WTC11 (cell line): ENCODE data around the gene CCNJL. TPM values are rescaled to one million over a fixed set of nuclear protein-coding genes. Genes with fewer than 3 reads are reported as not detected.
"Not testable (repeated sequence)": the region's sequence is repeated elsewhere in the genome, so short reads cannot be mapped to it uniquely, and the experiment has no call there.

Source experiments
- ATAC-seq: fragments of 200-7000 bp; cut with Tn5 transposase; 2 replicates; pipeline ENCODE4 v1.10.0; 2021; ENCODE audit warnings: mild to moderate bottlenecking, moderate library complexity
- CTCF ChIA-PET: fragments of 300-600 bp; sonication (Branson Sonifier 250); formaldehyde crosslinking; loops from one replicate; lab custom pipeline; 2021; ENCODE audit warnings: antibody characterized with exemption; lab: Charles Lee
- POLR2A ChIA-PET: fragments of 350-600 bp; sonication (Branson Sonifier 250); formaldehyde crosslinking; loops from one replicate; lab custom pipeline; 2021; ENCODE audit warnings: antibody characterized with exemption; lab: Charles Lee
- DNase-seq: peaks from one replicate; pipeline ENCODE4 v3.0.0; 2021; ENCODE audit warnings: low spot score
- H3K27ac Mint-ChIP-seq: 2 replicates; pipeline ENCODE4 v1.8.0; 2021; ENCODE audit warnings: mixed read lengths
- H3K27me3 Mint-ChIP-seq: 2 replicates; pipeline ENCODE4 v1.8.0; 2021; ENCODE audit warnings: low read depth, mild to moderate bottlenecking, moderate library complexity, mixed read lengths
- H3K36me3 Mint-ChIP-seq: 2 replicates; pipeline ENCODE4 v1.8.0; 2021; ENCODE audit warnings: mixed read lengths
- H3K4me1 Mint-ChIP-seq: 2 replicates; pipeline ENCODE4 v1.8.0; 2022; ENCODE audit warnings: mixed read lengths
- H3K4me3 Mint-ChIP-seq: 2 replicates; pipeline ENCODE4 v1.8.0; 2021; ENCODE audit warnings: mild to moderate bottlenecking, moderate library complexity, mixed read lengths
- H3K9me3 Mint-ChIP-seq: 2 replicates; pipeline ENCODE4 v1.8.0; 2021; ENCODE audit warnings: mixed read lengths
- AR ChIP-seq: fragments of 250-450 bp; sonication (Bioruptor Pico); IDR thresholded peaks from 2 replicates; pipeline ENCODE4 v1.9.0; 2021; ENCODE audit warnings: mild to moderate bottlenecking
- ATF6 ChIP-seq: sonication (generic); formaldehyde crosslinking; IDR thresholded peaks from 2 replicates; pipeline ENCODE4 v1.8.1; 2023; ENCODE audit warnings: mild to moderate bottlenecking, missing genetic modification reagents
- CREB1 ChIP-seq: sonication (generic); formaldehyde crosslinking; IDR thresholded peaks from 2 replicates; pipeline ENCODE4 v1.8.0; 2023; ENCODE audit warnings: mild to moderate bottlenecking, missing genetic modification reagents
- CREM ChIP-seq: sonication (generic); formaldehyde crosslinking; IDR thresholded peaks from 2 replicates; pipeline ENCODE4 v1.8.1; 2022; ENCODE audit warnings: mild to moderate bottlenecking, missing genetic modification reagents, moderate library complexity
- E2F1 ChIP-seq: sonication (generic); formaldehyde crosslinking; IDR thresholded peaks from 2 replicates; pipeline ENCODE4 v1.8.0; 2022; ENCODE audit warnings: mild to moderate bottlenecking, missing genetic modification reagents
- ERG ChIP-seq: fragments of 250-450 bp; sonication (Bioruptor Pico); IDR thresholded peaks from 2 replicates; pipeline ENCODE4 v1.8.0; 2021; ENCODE audit warnings: mild to moderate bottlenecking
- FOXK1 ChIP-seq: sonication (generic); formaldehyde crosslinking; IDR thresholded peaks from 2 replicates; pipeline ENCODE4 v1.8.0; 2022; ENCODE audit warnings: mild to moderate bottlenecking, moderate library complexity, missing genetic modification reagents
- JAZF1 ChIP-seq: fragments of 250-450 bp; sonication (Bioruptor Pico); IDR thresholded peaks from 2 replicates; pipeline ENCODE4 v1.9.0; 2021; ENCODE audit warnings: moderate library complexity, mild to moderate bottlenecking, inconsistent platforms
- MAX ChIP-seq: sonication (generic); formaldehyde crosslinking; IDR thresholded peaks from 2 replicates; pipeline ENCODE4 v1.8.0; 2022; ENCODE audit warnings: mild to moderate bottlenecking, missing genetic modification reagents
- NR2C2 ChIP-seq: sonication (generic); formaldehyde crosslinking; IDR thresholded peaks from 2 replicates; pipeline ENCODE4 v1.8.0; 2022; ENCODE audit warnings: mild to moderate bottlenecking, missing genetic modification reagents
- PRRX2 ChIP-seq: fragments of 250-450 bp; sonication (Bioruptor Pico); IDR thresholded peaks from 2 replicates; pipeline ENCODE4 v1.8.0; 2021; ENCODE audit warnings: mild to moderate bottlenecking
- RELA ChIP-seq: sonication (generic); formaldehyde crosslinking; IDR thresholded peaks from 2 replicates; pipeline ENCODE4 v1.8.1; 2022; ENCODE audit warnings: missing genetic modification reagents, mild to moderate bottlenecking, borderline replicate concordance
- TCF7 ChIP-seq: sonication (generic); formaldehyde crosslinking; IDR thresholded peaks from 2 replicates; pipeline ENCODE4 v1.8.0; 2022; ENCODE audit warnings: mild to moderate bottlenecking, low read depth, missing genetic modification reagents, moderate library complexity
- TEAD4 ChIP-seq: sonication (generic); formaldehyde crosslinking; IDR thresholded peaks from 2 replicates; pipeline ENCODE4 v1.8.0; 2022; ENCODE audit warnings: mild to moderate bottlenecking, missing genetic modification reagents
- TP53 ChIP-seq: sonication (generic); formaldehyde crosslinking; IDR thresholded peaks from 2 replicates; pipeline ENCODE4 v1.8.1; 2023; ENCODE audit warnings: mild to moderate bottlenecking, missing genetic modification reagents
- ZBTB21 ChIP-seq: sonication (generic); formaldehyde crosslinking; IDR thresholded peaks from 2 replicates; pipeline ENCODE4 v1.8.1; 2023; ENCODE audit warnings: mild to moderate bottlenecking, missing genetic modification reagents, borderline replicate concordance
- ZNF263 ChIP-seq: sonication (generic); formaldehyde crosslinking; IDR thresholded peaks from 2 replicates; pipeline ENCODE4 v1.8.1; 2022; ENCODE audit warnings: low read depth, mild to moderate bottlenecking, moderate library complexity, missing genetic modification reagents
- ZNF317 ChIP-seq: sonication (generic); formaldehyde crosslinking; IDR thresholded peaks from 2 replicates; pipeline ENCODE4 v1.8.1; 2023; ENCODE audit warnings: low read depth, mild to moderate bottlenecking, moderate library complexity, missing genetic modification reagents, borderline replicate concordance
- total RNA-seq: library from RNA; stranded (reverse); gene quantifications from 3 replicates; pipeline ENCODE4 v1.2.3, GENCODE V29; 2021

CCNJL gene
- total RNA-seq, 1 experiment from 2014 or later, result 31.3 TPM

GRCh38 chr5:160342413-160342941 is 30.1 kb upstream of the CCNJL start:
- ChIA-PET CTCF (interaction anchor here (1.0 to 7.7 kb wide), 2 partner anchors 100 to 321 kb away, joined by 3 to 101 read pairs; no protein-coding TSS in a partner anchor), POLR2A (interaction anchor here (0.6 kb wide), 1 partner anchor 77 kb away, joined by 3 read pairs; no protein-coding TSS in a partner anchor)
- Mint-ChIP-seq H3K9me3 (no peaks in the 10 kb centered on the region), H3K27ac (no peak overlapping the region), H3K36me3 (no peaks in the 10 kb centered on the region), H3K4me3 (no peak overlapping the region), H3K27me3 (no peaks in the 10 kb centered on the region), H3K4me1 (peaks cover 28% of the 10 kb centered on the region)
- ATAC-seq (no peak), DNase-seq (no peak)
- TF ChIP-seq JAZF1 (CRISPR knock-in tag) (no peak), ZNF317 (no peak), TEAD4 (no peak), AR (no peak)

- ChIA-PET POLR2A (interaction anchor here (0.6 kb wide), 1 partner anchor 76 kb away, joined by 3 read pairs; no protein-coding TSS in a partner anchor), CTCF (interaction anchor here (7.7 kb wide), 1 partner anchor 99 kb away, joined by 101 read pairs; no protein-coding TSS in a partner anchor)
- ATAC-seq (no peak), DNase-seq (no peak)
- Mint-ChIP-seq H3K27me3 (no peaks in the 10 kb centered on the region), H3K36me3 (no peaks in the 10 kb centered on the region), H3K4me3 (no peak overlapping the region), H3K27ac (no peak overlapping the region), H3K4me1 (peaks cover 31% of the 10 kb centered on the region), H3K9me3 (no peaks in the 10 kb centered on the region)
- TF ChIP-seq CREM (CRISPR knock-in tag) (no peak), MAX (CRISPR knock-in tag) (no peak), ERG (CRISPR knock-in tag) (no peak), RELA (CRISPR knock-in tag) (no peak)
Measured at GRCh38 chr5:160341309-160341870, 29.0 kb upstream of the CCNJL start.

- H3K4me1 Mint-ChIP-seq, result peaks cover 31% of the 10 kb centered on the region
- H3K27me3 Mint-ChIP-seq, H3K36me3 Mint-ChIP-seq, DNase-seq, ATAC-seq, H3K9me3 Mint-ChIP-seq, H3K27ac Mint-ChIP-seq, H3K4me3 Mint-ChIP-seq, CTCF ChIA-PET: not testable (repeated sequence)
- POLR2A ChIA-PET, result interaction anchor here (0.7 kb wide), 1 partner anchor 63 kb away, joined by 6 read pairs; no protein-coding TSS in a partner anchor
Measured at GRCh38 chr5:160340513-160340912, 28.1 kb upstream of the CCNJL start.

- Mint-ChIP-seq H3K9me3 (no peaks in the 10 kb centered on the region), H3K4me3 (no peak overlapping the region), H3K27ac (no peak overlapping the region), H3K36me3 (no peaks in the 10 kb centered on the region), H3K4me1 (peaks cover 26% of the 10 kb centered on the region), H3K27me3 (no peaks in the 10 kb centered on the region)
- ChIA-PET CTCF (no interaction called here), POLR2A (no interaction called here)
- ATAC-seq, result no peak
- no peak for DNase-seq
- TF ChIP-seq CREB1 (CRISPR knock-in tag) (no peak), ZNF263 (CRISPR knock-in tag) (no peak), FOXK1 (CRISPR knock-in tag) (no peak), TP53 (CRISPR knock-in tag) (no peak), ZBTB21 (CRISPR knock-in tag) (no peak), E2F1 (CRISPR knock-in tag) (no peak), ERG (CRISPR knock-in tag) (no peak), PRRX2 (no peak), ATF6 (no peak), NR2C2 (CRISPR knock-in tag) (no peak), TCF7 (CRISPR knock-in tag) (no peak)
Measured at GRCh38 chr5:160339406-160340130, 27.2 kb upstream of the CCNJL start.
